ENCODE results near the gene ADAMTSL3.

Gene ADAMTSL3

DNA sequence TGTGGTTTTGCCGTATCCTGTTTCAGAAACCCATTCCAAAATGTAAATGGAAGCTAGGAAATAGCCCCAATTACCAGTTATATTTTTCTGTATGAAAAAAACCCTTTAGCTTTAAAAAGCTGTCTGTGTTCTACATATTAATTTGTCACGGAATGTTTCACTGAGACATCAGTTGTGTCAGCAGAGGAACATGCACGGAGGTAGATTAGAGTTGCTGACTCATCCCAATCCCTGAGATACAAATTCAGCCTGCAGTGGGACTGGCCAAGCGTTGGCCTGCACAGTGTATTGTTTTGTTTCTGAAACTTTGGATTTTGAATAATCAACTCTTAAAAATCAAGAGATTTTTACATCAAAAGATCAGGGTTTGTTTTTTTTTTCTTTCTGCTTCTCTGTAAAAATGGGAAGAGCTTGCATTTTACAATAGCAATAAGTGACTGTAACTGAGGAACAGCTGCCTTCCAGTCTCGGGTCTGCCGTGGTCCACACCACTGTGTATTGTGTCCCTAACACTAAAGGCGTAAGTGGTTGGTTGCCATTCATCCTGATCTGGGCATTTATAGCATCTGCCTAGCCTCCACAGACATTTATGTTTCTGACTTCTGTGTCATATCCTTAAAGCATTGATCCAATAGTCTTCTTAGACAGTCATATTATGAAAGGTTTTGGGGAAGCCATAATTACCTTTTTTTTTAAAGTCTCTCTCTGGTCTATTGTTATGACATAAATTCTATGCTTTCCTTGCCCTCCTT, 218.1 kb downstream of the ADAMTSL3 start:
- no peak for DNase-seq (ENCODE audit: low read depth)

GRCh38 chr15:83873966-83874365, 220.0 kb downstream of the ADAMTSL3 start:
- no peak for DNase-seq (ENCODE audit: low read depth)

DNA sequence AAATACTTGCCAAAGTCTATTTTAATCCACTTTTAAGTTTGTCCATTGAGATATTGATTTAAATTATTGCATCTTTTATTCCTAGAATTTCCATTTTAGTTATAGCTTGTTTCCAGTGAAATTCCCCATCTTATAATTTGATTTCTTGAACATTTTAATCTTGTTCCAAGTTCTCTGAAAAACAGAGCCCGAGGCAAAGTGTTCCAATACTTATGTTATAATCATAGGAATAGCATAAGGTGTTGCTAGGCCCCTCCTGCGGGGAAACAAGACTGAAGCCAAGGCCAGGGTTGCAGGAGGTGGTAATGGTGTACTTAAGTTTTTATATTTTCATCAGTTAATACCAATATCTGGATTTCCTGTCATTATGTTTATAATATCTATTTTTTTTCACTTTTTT, 226.6 kb downstream of the ADAMTSL3 start:
- no peak for DNase-seq (ENCODE audit: low read depth)

DNA sequence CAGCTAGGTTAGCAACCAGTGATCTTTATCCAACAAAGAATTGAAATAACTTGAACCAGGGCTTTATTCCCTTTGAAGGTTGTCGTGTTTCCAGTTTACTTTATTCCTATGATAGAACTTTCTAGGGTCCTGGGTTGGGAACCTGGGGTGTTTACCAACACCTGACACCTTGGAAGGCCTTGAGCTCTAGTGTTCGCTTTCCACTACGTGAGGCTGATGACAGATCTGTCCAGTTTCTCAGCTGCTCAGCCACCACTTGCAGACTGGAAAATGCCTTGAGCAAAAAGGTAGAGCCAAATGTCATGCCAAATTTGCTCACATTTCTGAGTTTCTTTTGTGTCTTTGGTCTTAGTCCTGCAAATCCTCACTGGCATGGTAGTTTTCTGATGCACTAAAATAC, 227.2 kb downstream of the ADAMTSL3 start:
- no peak for DNase-seq (ENCODE audit: low read depth)

- no peak for DNase-seq (ENCODE audit: low read depth)
These were observed 232.4 kb downstream of the ADAMTSL3 start for GRCh38 chr15:83886321-83886720.

DNA sequence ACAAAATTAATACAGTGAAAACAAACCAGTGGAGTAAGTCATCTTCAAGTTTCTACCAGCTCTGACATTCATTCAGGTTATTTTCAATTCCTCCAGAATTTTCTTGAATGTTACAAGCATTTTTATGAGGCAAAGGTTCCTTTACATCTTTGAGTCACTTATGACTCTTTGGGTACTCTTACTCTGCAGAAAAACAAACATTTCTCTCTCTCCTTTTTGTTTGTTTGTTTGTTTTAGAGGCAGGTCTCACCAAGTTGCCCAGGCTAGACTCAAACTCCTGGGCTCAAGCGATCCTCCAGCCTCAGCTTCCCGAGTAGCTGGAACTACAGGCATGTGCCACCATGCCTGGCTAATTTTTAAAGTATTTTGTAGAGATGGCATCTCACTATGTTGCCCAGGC, 233.5 kb downstream of the ADAMTSL3 start:
- no peak for DNase-seq (ENCODE audit: low read depth)

DNA sequence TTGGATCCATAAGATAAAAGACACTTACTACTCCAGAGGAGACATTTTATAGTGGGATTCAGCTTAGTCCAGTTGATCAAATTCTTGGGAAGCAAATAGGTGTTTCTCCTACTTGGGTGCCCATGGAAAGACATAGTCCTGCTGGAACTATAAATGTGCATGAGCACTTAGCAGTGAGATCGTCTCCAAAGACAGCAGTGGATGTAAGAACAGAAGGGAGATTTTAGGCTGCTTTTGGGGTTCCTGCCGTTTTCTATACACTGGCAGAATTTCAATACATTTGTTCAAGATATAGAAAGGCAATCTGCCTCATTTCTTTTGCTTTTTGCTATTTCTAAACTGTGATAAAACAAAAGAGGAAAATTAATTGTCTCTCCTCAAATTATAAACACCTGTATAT, 234.0 kb downstream of the ADAMTSL3 start:
- no peak for DNase-seq (ENCODE audit: low read depth)

DNA sequence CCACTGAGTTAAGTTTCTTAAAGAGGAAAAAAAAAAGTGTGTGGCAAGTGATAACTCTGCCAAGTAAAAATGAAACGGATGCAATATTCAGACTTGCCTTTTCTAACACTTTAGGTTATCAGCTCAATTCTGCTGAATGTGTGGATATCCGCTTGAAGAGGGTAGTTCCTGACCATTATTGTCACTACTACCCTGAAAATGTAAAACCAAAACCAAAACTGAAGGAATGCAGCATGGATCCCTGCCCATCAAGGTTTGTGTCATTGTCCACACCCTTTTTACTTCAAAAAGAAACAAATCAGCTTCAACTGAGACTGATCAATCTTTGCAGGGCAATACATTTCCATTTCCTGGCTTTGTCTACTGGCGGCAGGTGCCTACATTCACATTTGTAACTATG, 236.1 kb downstream of the ADAMTSL3 start:
- no peak for DNase-seq (ENCODE audit: low read depth)

DNA sequence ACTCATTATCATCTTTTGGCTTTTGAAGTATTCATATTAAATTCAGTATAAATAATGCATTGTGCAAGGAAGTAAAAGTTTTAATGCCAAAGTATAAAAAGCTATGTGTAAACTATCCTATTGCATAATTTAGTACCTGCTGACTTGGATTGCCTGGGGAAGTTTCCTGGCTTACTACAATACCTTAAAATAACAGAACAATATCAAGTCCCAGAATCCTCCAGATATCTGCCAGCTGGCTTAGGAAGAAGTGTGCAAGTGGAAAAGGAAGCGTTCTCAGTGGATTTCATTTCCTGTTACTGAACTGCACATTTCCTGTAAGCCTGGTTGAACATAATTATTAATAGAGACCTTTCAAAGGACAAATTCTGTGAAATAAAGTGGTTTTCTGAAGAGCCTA, 236.7 kb downstream of the ADAMTSL3 start:
- no peak for DNase-seq (ENCODE audit: low read depth)

DNA sequence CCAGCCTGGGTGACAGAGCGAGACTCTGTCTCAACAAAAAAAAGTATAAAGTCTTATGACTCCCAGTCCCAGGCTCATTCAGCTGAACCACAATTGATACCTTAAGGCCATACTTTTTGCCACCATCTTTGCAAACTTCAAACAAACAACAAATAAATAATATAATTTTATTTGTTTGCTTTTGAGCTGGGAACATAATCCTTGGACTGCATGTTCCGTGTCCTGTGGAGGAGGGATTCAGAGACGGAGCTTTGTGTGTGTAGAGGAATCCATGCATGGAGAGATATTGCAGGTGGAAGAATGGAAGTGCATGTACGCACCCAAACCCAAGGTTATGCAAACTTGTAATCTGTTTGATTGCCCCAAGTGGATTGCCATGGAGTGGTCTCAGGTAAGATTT, 238.6 kb downstream of the ADAMTSL3 start:
- DNase-seq (ENCODE audit: low read depth) = no peak

DNA sequence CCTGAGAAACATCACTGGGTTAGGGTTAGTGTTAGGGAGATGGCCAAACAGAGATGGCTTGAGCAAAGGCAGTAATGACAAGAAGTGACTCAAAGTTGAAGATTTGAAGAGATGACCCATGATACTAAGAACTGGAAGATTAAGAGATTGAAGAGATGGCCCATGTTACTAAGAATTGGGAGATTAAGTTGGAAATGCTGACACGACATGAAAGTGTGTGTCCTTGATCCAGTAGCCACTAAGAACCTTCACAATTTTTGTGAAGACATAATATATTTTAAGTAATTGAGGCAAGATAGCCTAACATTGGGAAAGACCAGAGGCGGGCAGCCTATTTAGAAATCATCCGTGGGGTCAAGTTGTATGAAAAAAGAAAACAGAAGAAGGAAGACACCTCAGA, 239.4 kb downstream of the ADAMTSL3 start:
- no peak for DNase-seq (ENCODE audit: low read depth)

- no peak for DNase-seq (ENCODE audit: low read depth)
These were observed 243.1 kb downstream of the ADAMTSL3 start for GRCh38 chr15:83897037-83897436.

- no peak for DNase-seq (ENCODE audit: low read depth)
These were observed 244.4 kb downstream of the ADAMTSL3 start for GRCh38 chr15:83898361-83898760.

GRCh38 chr15:83899670-83900069, 245.7 kb downstream of the ADAMTSL3 start:
- no peak for DNase-seq (ENCODE audit: low read depth)

DNA sequence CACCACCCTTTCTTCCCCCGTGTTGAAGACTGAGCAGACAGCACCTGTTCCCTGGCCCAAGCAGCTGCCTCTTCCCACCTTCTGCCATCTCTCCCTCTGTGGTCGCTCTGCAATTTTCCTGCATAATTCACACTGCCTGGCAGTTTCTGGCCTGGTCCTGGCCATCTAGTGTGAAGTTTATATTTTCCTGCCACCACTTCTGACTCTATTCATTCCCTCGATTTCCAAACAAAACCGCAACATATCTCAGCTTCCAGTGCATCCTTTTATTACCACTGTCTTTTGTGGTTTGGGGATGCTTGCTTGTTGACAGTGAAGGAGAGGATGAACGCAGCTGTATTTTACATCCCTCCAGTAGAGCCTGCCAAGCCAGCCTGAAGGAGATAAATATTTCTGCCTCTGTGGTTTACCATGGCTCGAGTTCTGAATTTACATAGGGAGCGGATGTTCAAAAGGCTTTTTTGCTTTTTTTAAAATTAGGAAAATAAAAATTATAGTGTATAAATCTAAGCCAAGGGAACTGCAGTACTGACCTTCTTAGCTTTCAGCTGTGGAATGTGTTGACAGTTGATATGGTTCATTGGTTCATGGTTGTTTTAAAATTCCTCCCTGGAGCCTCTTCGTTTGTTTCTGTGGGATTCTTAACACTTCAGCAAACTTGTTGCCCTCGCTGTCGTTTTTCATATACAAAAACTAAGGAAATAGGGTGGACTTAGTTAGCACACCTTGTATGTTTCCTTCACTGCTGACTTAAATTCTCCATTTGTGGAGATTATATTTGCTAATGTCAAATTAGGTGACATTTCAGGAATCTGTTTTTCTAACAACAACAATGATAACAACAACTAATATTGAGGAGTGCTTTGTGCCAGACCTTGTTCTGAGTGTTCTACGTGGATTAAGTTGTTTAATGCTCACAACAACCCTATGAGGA, 250.5 kb downstream of the ADAMTSL3 start:
- no peak for DNase-seq (ENCODE audit: low read depth)

GRCh38 chr15:83905556-83906273, 251.8 kb downstream of the ADAMTSL3 start:
- no peak for DNase-seq (ENCODE audit: low read depth)

DNA sequence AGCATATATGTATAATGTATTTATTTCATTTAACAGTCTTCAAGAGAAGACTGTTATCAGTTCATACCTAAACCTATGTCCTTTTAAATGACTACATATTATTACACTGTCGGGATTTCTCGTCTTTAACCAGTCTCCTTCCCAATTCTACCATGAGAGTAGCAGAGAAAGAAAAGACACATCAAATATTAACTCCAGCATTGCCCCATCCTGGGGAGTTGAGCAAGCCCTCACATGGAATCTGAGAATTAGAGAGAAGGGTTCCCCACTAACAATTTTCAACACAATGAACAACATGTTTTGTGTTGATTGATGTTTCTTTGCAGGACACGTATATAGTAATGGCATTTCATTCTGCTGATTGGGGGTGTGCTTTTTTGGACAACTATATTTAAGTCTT, 257.4 kb downstream of the ADAMTSL3 start:
- DNase-seq (ENCODE audit: low read depth) = no peak

DNA sequence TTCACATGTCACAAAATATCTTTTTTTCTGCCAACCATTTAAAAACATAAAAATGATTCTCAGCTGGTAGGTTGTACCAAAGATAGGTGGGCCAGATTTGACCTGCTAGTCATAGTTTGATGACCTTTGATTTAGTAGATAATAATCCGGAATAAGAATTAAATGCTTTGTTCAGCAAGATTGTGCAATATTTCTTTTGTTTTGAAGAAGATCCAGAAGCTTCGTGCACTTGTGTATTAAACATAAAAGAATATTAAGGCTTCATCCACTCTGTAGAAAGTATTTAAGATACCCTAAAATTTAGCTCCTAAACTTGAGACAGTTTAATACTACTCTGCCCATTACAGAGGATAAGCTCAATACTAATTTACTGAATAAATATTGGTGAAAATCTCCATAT, 258.4 kb downstream of the ADAMTSL3 start:
- no peak for DNase-seq (ENCODE audit: low read depth)

- no peak for DNase-seq (ENCODE audit: low read depth)
These were observed 259.2 kb downstream of the ADAMTSL3 start for GRCh38 chr15:83913034-83913632.

GRCh38 chr15:83914906-83915305, 261.0 kb downstream of the ADAMTSL3 start:
- DNase-seq (ENCODE audit: low read depth) = no peak

DNA sequence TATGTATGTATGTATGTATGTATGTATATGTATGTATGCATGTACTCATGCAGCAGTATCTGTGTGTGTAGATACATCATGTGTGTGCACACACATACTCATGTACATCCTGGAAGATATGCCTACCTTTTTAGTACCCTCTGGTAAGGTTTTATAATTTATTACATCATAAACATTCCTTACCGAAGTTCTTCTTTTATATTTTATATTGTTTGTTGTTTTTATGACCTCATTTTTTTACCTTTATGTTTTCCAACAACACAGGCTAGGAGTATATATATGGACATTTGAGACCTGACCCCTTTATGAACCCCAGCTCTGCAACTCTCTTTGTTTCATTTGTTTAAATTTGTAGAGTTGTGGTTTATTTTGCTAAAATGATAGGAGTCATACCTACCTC, 263.5 kb downstream of the ADAMTSL3 start:
- no peak for DNase-seq (ENCODE audit: low read depth)

DNA sequence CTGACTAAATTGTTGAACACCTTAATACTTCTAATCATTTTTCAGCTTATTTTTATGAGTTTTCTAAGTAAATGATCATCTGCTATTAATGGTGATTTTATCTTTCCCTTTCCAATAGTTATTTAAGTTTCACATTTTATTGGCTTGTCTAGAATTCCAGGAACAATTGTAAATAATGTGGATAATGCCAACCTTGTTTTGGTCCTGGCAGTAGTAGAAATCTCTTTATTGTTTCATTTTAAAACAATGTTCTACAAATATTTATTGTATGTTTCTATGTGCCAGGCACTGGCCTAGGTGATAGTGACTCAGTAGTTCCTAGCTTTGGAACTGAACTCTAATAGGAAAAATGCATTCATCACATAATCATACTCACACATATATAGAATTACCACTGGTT, 264.1 kb downstream of the ADAMTSL3 start:
- no peak for DNase-seq (ENCODE audit: low read depth)

Data from stimulated activated CD8-positive, alpha-beta memory T cell treated with anti-CD3 and anti-CD28 coated beads, Interleukin-15, amount 100 ng/mL, for 1 hour (primary cell).